Measurements from ENCODE around the gene MAPKAPK5.

DNA sequence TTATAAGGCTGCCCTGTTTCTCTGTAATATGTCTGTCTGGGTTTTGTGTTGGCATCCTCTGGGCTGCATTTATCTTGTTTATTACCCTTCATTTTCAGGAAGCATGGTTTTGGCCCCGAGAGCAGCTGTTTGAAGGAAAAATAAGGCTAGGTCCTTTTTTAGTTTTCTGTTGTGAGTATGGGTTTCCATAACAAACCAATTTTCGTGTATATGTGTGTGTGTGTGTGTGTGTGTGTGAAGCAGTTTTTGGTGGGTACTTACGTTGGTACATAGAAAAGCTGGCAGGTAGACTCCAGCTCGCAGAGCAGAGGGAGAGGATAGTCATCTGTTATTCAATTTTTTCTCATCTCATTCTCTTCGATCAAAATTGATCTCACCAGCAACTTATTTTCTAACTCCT is 52.5 kb downstream of the MAPKAPK5 start:
- TF ChIP-seq POLR2A (IDR thresholded peaks at IDR 0.05; ENCODE audit: low read depth, low read length) (no peak), CREM (IDR thresholded peaks at IDR 0.05; ENCODE audit: low read depth) (no peak), SREBF2 (IDR thresholded peaks at IDR 0.05; ENCODE audit: low read length) (no peak), SRF (IDR thresholded peaks at IDR 0.05; ENCODE audit: low read depth in 2 of 2, low read length in 2 of 2) (no peak), ZNF384 (IDR thresholded peaks at IDR 0.05; ENCODE audit: borderline replicate concordance, low read depth, low read length) (no peak), HCFC1 (IDR thresholded peaks at IDR 0.05; ENCODE audit: low read length) (no peak), RAD21 (IDR thresholded peaks at IDR 0.05; ENCODE audit: insufficient read depth, low read depth, low read length) (no peak)
- TF ChIP-seq, protein P1, sequence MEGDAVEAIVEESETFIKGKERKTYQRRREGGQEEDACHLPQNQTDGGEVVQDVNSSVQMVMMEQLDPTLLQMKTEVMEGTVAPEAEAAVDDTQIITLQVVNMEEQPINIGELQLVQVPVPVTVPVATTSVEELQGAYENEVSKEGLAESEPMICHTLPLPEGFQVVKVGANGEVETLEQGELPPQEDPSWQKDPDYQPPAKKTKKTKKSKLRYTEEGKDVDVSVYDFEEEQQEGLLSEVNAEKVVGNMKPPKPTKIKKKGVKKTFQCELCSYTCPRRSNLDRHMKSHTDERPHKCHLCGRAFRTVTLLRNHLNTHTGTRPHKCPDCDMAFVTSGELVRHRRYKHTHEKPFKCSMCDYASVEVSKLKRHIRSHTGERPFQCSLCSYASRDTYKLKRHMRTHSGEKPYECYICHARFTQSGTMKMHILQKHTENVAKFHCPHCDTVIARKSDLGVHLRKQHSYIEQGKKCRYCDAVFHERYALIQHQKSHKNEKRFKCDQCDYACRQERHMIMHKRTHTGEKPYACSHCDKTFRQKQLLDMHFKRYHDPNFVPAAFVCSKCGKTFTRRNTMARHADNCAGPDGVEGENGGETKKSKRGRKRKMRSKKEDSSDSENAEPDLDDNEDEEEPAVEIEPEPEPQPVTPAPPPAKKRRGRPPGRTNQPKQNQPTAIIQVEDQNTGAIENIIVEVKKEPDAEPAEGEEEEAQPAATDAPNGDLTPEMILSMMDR (IDR thresholded peaks at IDR 0.05 in 2 of 3, conservative IDR thresholded peaks at IDR 0.05 in 1 of 3; ENCODE audit: control insufficient read depth in 2 of 3, extremely low read depth in 1 of 3, insufficient read depth in 1 of 3, low read depth in 3 of 3, low read length in 3 of 3) = no peak
